H1 (cell line): ENCODE data around the gene RBFOX1. TPM values are rescaled to one million over a fixed set of nuclear protein-coding genes. Genes with fewer than 3 reads are reported as not detected.

ENCODE experiments used
- CHD2 ChIP-seq: IDR thresholded peaks from 2 replicates; pipeline ENCODE4 v1.6.1; 2012; ENCODE audit warnings: low read length, improper control_type of control experiment
- HDAC6 ChIP-seq: IDR thresholded peaks from one replicate; pipeline ENCODE4 v1.7.1; 2012; ENCODE audit warnings: low read depth, mild to moderate bottlenecking, inconsistent platforms, low read length, moderate library complexity
- KDM4A ChIP-seq: IDR thresholded peaks from one replicate; pipeline ENCODE4 v1.7.1; 2012; ENCODE audit warnings: low read depth, mild to moderate bottlenecking, moderate library complexity, low read length, inconsistent platforms; ENCODE audit not compliant: severe bottlenecking
- RBBP5 ChIP-seq: IDR thresholded peaks from 2 replicates; pipeline ENCODE4 v1.7.1; 2012; ENCODE audit warnings: low read depth, mild to moderate bottlenecking, inconsistent platforms, low read length, moderate library complexity, borderline replicate concordance
- polyA plus RNA-seq, 7 experiments: library from polyadenylated mRNA; depleted of rRNA in 3 of 7; stranded (reverse) in 5 of 7; unstranded in 2 of 7; fragments of >200 nt in 5 of 7; fragments of 200-250 nt in 2 of 7; gene quantifications; 1 replicate in 5 of 7; 2 replicates in 1 of 7; 4 replicates in 1 of 7; pipeline versions ENCODE4 v1.2.1 to v1.2.3, GENCODE V29; 2011 to 2013; ENCODE audit warnings: missing spikeins in 2 of 7, mixed read lengths in 2 of 7
- total RNA-seq: library from RNA; stranded (reverse); fragmentation: NEBNext Ultra II Directional; extraction: Animal tissue kit (Norgen Biotek cat#: 25700); gene quantifications from 2 replicates; pipeline ENCODE4 v1.2.1, GENCODE V29; 2021

The RBFOX1 gene
- total and polyA plus RNA-seq, 2 of the 8 experiments (the other 6 are each of a cell fraction or from before 2014, with no cell fraction given): 1.7 to 2.8 TPM

- TF ChIP-seq KDM4A (no peak), HDAC6 (no peak), RBBP5 (no peak), CHD2 (no peak)
- TF ChIP-seq, all 59 proteins: peak for 0
Observed at GRCh38 chr16:7581175-7581574, 248.5 kb downstream of the RBFOX1 start (continued).
